ENCODE data around the gene OR7D4.
"Not testable (repeated sequence)": the region's sequence is repeated elsewhere in the genome, so short reads cannot be mapped to it uniquely, and the experiment has no call there.

Gene OR7D4

GRCh38 chr19:9219489-9219888 is at the start of gene OR7D4:
Gene OR7D4 (minus strand): TSS chr19:9219589. CDS start chr19:9214837, 4,752 bp downstream.
- DNase-seq = no peak

- DNase-seq = no peak
Measured at GRCh38 chr19:9251236-9251635, 31.8 kb upstream of the OR7D4 start.

- no peak for DNase-seq
Measured at GRCh38 chr19:9250630-9251029, 31.2 kb upstream of the OR7D4 start, which contains the start of gene OR7E24. Gene OR7E24 (plus strand): TSS chr19:9250930. CDS start chr19:9251044, 114 bp downstream.

GRCh38 chr19:9205501-9206113 is 13.8 kb downstream of the OR7D4 start:
- DNase-seq = peak; percentile 59

- not testable (repeated sequence) for DNase-seq
Measured at GRCh38 chr19:9198044-9198443, 21.3 kb downstream of the OR7D4 start.

GRCh38 chr19:9189535-9189934 is 29.9 kb downstream of the OR7D4 start:
- no peak for DNase-seq

GRCh38 chr19:9187191-9187590 is 32.2 kb downstream of the OR7D4 start:
- DNase-seq = no peak

- DNase-seq = no peak
Measured at GRCh38 chr19:9183000-9183399, 36.4 kb downstream of the OR7D4 start.

- no peak for DNase-seq
Measured at GRCh38 chr19:9178901-9179300, 40.5 kb downstream of the OR7D4 start, which contains the start of gene OR7D2. Gene OR7D2 (plus strand): TSS chr19:9178979. CDS start chr19:9185782, 6,803 bp downstream.

- DNase-seq = no peak
Measured at GRCh38 chr19:9175326-9175725, 44.1 kb downstream of the OR7D4 start.

- DNase-seq = no peak
Measured at GRCh38 chr19:9171393-9171991, 47.9 kb downstream of the OR7D4 start.

- DNase-seq = no peak
Measured at GRCh38 chr19:9166846-9167245, 52.5 kb downstream of the OR7D4 start.

- no peak for DNase-seq
Measured at GRCh38 chr19:9165261-9165660, 54.1 kb downstream of the OR7D4 start.

GRCh38 chr19:9161427-9161826 is 58.0 kb downstream of the OR7D4 start:
- no peak for DNase-seq
